Peyer's patch (tissue), 4 donors: Measurements from ENCODE around the gene WLS. TPM values are rescaled to one million over a fixed set of nuclear protein-coding genes. Genes with fewer than 3 reads are reported as not detected.

Source experiments
- DNase-seq, 3 donors: peaks; one replicate each; pipeline ENCODE4 v3.0.0-alpha.2; 2017 to 2019
- H3K27ac ChIP-seq, 4 donors: fragments of 200-600 bp; sonication (generic); one replicate each; pipeline ENCODE4 v1.5.1; 2016 to 2019
- H3K27me3 ChIP-seq, 2 donors: fragments of 200-600 bp; sonication (generic); one replicate each; pipeline ENCODE4 v1.5.1; 2019
- H3K36me3 ChIP-seq, 3 donors: fragments of 200-600 bp; sonication (generic); one replicate each; pipeline ENCODE4 v1.5.1; 2016 to 2019
- H3K4me1 ChIP-seq, 4 donors: fragments of 200-600 bp; sonication (generic); one replicate each; pipeline ENCODE4 v1.5.1; 2016 to 2019
- H3K4me3 ChIP-seq, 4 donors: fragments of 200-600 bp; sonication (generic); 1 replicate in 3 of 4; 2 replicates in 1 of 4; pipeline ENCODE4 v1.5.1; 2016 to 2019; ENCODE audit warnings: mild to moderate bottlenecking in 1 of 4
- H3K9me3 ChIP-seq, 4 donors: fragments of 200-600 bp; sonication (generic); one replicate each; pipeline ENCODE4 v1.5.1; 2016 to 2019; ENCODE audit warnings: mild to moderate bottlenecking in 1 of 4
- POLR2A ChIP-seq, 2 donors: fragments of 450-650 bp; IDR thresholded peaks; one replicate each; pipeline ENCODE4 v1.5.1; 2017; ENCODE audit warnings: antibody characterized with exemption in 2 of 2, mild to moderate bottlenecking in 2 of 2, moderate library complexity in 2 of 2
- total RNA-seq, 4 donors: library from RNA; depleted of rRNA; stranded (reverse); fragments of >200 nt; gene quantifications; one replicate each; pipeline ENCODE4 v1.1.0, GENCODE V29; 2016
- TF ChIP-seq, protein P1 (sequence below), 6 experiments: fragments of 450-650 bp in 4 of 6; fragments of 200-600 bp in 2 of 6; sonication (generic) in 1 of 6; IDR thresholded peaks; one replicate each; pipeline ENCODE4 v1.5.1; 2017 to 2019; ENCODE audit warnings: antibody characterized with exemption in 6 of 6, mild to moderate bottlenecking in 3 of 6, moderate library complexity in 1 of 6

WLS gene
- total RNA-seq, 4 donors from 2014 or later, result 46.1 to 140 (median 73.8) TPM

DNA sequence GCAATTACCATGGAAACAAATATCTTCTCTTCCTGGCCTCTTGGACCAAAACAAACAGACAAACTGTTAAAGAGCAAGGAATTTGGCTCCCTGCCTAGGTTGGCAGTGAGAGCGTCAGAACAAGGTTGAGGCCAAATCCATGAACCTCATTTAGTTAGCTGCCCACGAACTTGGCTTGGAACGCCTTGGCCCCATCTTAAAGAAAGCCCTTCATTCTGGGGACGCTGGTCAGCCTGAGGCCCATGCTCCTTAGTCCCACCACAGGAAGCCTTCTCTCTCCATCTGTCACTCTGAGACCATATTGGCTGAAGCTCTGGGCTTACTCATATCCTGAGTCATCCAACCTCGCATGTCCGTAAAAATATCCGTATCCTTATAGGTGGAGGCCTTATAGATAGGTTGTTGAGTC lies 119.5 kb downstream of the WLS start:
- no peak overlapping the region for H3K27ac ChIP-seq
- no peaks in the 10 kb centered on the region for H3K36me3 ChIP-seq
- no peak overlapping the region for H3K4me3 ChIP-seq
- no peak for TF ChIP-seq POLR2A (IDR thresholded peaks at IDR 0.05)
- TF ChIP-seq, protein P1, sequence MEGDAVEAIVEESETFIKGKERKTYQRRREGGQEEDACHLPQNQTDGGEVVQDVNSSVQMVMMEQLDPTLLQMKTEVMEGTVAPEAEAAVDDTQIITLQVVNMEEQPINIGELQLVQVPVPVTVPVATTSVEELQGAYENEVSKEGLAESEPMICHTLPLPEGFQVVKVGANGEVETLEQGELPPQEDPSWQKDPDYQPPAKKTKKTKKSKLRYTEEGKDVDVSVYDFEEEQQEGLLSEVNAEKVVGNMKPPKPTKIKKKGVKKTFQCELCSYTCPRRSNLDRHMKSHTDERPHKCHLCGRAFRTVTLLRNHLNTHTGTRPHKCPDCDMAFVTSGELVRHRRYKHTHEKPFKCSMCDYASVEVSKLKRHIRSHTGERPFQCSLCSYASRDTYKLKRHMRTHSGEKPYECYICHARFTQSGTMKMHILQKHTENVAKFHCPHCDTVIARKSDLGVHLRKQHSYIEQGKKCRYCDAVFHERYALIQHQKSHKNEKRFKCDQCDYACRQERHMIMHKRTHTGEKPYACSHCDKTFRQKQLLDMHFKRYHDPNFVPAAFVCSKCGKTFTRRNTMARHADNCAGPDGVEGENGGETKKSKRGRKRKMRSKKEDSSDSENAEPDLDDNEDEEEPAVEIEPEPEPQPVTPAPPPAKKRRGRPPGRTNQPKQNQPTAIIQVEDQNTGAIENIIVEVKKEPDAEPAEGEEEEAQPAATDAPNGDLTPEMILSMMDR (IDR thresholded peaks at IDR 0.05), result no peak
- no peak for DNase-seq
- peaks cover 0 to 15% (median 0%) of the 10 kb centered on the region in 4 donors for H3K4me1 ChIP-seq
- H3K27me3 ChIP-seq, result no peaks in the 10 kb centered on the region
- no peaks in the 10 kb centered on the region for H3K9me3 ChIP-seq

DNA sequence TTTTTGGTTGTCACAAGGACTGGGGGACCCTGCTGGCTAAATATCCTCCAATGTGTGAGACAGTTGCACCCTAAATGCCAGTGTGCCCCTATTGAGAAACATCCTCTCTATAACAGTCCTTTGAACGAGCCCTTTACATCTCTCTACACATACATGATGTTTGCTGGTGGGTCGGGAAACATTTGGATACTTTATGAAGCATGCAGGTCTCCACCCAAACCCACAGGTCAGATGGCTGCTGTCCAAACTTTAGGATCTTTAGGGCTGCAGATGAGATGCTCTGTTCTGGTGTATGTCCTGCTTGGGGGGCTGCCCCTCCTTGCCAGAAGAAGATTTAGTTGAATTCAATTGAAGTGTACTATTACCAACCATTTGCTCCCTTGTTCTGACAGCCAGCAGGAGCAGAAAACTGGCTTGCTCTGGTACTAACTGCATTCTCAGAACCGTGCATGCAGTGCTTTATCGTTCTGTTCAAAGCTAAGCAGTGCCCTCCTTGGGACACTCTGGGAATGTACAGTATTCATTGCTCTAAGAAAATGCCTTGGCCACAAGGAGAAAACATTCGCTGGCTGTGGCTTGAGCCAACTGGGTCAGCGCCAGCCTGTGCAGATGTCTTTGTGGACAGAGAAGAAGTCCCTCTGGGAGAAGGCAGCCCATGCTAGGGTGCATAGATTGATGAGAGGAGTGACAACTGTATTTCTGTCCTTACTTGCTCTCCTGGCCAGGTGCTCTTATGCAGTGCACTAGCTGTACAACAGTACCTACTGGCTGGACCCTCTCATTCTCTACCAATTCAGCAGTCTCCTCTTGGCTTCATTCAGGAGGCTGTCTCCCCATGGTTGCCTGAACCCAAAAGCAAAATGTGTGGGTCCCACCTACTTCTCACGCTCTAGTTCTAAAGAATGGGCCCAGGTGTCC lies 120.5 kb downstream of the WLS start:
- TF ChIP-seq, protein P1 (IDR thresholded peaks at IDR 0.05), result peak in 4 of 6 experiments; percentile 38 to 90 (median 86)
- TF ChIP-seq POLR2A (IDR thresholded peaks at IDR 0.05), result no peak

DNA sequence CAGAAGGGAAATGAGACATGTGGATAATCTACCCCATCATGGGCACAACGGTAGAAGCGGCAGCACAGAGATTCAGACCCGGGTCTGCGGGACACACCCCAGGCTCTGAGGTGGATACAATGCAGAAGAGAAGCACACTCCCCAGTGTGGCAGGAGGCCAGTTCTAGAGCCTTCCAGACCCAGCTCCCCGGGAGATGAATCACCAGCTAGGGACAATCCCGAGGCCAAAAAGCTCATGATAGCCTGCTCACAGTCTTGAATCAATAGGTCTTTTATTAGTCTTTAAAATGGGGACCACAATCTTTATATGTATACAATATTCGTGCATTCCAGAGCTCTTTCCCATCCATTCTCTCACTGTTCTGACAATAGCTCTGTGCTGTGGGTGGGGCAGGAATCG lies 124.6 kb downstream of the WLS start:
- Histone ChIP-seq H3K9me3 (no peaks in the 10 kb centered on the region), H3K27me3 (no peaks in the 10 kb centered on the region), H3K27ac (no peak overlapping the region), H3K4me3 (no peak overlapping the region), H3K4me1 (peaks cover 0 to 15% (median 0%) of the 10 kb centered on the region in 4 donors), H3K36me3 (no peaks in the 10 kb centered on the region)
- TF ChIP-seq, protein P1 (IDR thresholded peaks at IDR 0.05), result no peak
- TF ChIP-seq POLR2A (IDR thresholded peaks at IDR 0.05), result no peak
- no peak for DNase-seq

More for the DNA sequence above, 120.5 kb downstream of the WLS start:
- H3K4me1 ChIP-seq, result peaks cover 0 to 15% (median 0%) of the 10 kb centered on the region in 4 donors
- no peaks in the 10 kb centered on the region for H3K9me3 ChIP-seq
- no peak overlapping the region for H3K4me3 ChIP-seq
- no peaks in the 10 kb centered on the region for H3K27me3 ChIP-seq
- H3K36me3 ChIP-seq, result no peaks in the 10 kb centered on the region
- H3K27ac ChIP-seq, result no peak overlapping the region
- peak; percentile 17 to 75 (median 59) for DNase-seq

DNA sequence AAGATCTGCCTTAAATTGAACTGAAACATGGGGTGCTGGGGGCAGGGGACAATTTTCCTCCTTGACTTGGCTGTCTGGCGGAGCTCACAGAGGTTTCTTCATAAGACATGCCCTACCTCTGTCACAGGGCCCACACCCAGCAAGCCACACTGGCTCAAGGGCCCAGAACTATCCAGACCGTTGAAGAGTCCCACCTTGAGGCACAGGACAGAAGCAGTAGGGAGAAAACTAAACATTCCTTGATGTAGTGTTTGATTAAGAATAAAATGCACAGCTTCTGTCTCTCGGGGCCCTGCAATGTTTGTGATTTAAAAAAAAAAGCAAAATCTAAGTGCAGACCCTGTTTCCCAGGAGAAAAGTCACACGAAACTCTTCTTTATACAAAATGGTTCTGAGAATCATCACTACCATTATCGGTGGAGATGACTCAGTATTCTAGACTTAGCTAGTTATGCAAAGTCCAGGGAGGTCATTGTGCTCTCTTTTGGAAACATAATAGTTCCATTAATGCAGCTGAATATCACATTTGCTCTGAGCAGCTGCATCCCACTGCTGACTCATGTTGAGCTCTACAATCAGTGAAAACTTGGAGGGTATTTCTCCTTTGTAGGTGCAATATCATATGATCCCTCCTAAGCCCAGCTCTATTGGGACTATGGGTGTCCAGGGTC lies 128.3 kb downstream of the WLS start:
- H3K27ac ChIP-seq, result no peak overlapping the region
- TF ChIP-seq, protein P1 (IDR thresholded peaks at IDR 0.05), result no peak
- H3K36me3 ChIP-seq, result no peaks in the 10 kb centered on the region
- peaks cover 0 to 11% (median 0%) of the 10 kb centered on the region in 4 donors for H3K4me1 ChIP-seq
- H3K4me3 ChIP-seq, result no peak overlapping the region
- no peak for DNase-seq
- H3K27me3 ChIP-seq, result no peaks in the 10 kb centered on the region
- H3K9me3 ChIP-seq, result no peaks in the 10 kb centered on the region

DNA sequence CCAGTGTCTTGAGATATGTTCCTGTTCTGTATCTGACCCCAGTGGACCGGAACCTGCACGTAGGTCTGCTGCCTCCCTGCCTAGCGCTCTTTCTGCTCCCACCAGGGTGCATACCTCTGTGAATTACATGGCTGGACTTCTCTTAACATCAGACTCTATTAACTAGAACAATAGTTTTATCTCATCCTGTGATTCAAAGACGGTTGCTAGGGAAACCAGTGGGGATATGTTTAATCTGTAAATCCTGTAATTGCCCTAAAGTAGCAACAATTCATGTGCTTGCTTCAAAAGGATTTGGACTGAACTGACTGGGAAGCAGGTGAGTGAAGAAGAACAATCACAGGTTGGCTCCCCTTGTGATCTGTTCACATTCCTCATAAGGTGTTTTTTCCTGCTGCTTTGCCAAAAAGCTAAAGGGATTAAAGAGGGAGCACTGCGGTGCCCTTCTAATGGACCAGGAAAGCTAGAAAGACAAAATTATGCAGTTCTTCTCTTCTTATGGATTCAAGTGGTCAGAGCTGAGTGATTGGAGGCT lies 129.2 kb downstream of the WLS start:
- TF ChIP-seq, protein P1 (IDR thresholded peaks at IDR 0.05), result no peak
- no peak for TF ChIP-seq POLR2A (IDR thresholded peaks at IDR 0.05)
- no peak overlapping the region for H3K27ac ChIP-seq
- H3K4me3 ChIP-seq, result no peak overlapping the region
- no peak for DNase-seq
- peaks cover 0 to 11% (median 0%) of the 10 kb centered on the region in 4 donors for H3K4me1 ChIP-seq
- no peaks in the 10 kb centered on the region for H3K36me3 ChIP-seq
- H3K9me3 ChIP-seq, result no peaks in the 10 kb centered on the region
- no peaks in the 10 kb centered on the region for H3K27me3 ChIP-seq
